NCI-H748 treated with DMSO at 0.1 percent for 48 hours (cell line): ENCODE measurements around the gene JAML.
A peak's percentile ranks its signal among the peaks of the same experiment; 100 is the strongest.

Experiments used
- DNase-seq: peaks from one replicate; lab custom pipeline; 2025; lab: John Stamatoyannopoulos, UW

JAML gene

GRCh38 chr11:118224511-118225188 is at the start of gene JAML:
Gene JAML, minus strand, starts transcription at chr11:118225011. Its CDS starts 10,145 bp downstream, at chr11:118214866.
- no peak for DNase-seq

- DNase-seq: no peak
Observed at GRCh38 chr11:118274186-118274585, 49.4 kb upstream of the JAML start.

DNA sequence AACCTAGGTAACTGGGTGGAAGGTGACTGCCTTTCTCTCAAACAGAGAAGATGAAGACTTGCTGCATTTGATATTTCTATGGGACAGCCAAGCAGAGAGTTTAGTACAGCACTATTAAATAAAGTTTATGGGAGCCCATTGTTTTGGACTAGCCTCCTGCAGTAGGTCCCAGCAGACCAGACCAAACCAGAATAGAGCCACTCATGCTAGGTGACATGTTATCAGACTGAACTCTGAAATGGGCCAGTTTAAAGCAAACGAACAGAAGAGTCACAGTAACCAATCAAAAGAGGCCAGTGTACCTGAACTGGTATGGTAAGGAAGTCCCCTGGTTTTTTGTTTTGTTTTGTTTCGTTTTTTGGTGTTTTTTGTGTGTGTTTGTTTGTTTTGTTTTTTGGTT is 47.2 kb upstream of the JAML start:
- DNase-seq: no peak

GRCh38 chr11:118267486-118267885 is 42.7 kb upstream of the JAML start:
- DNase-seq: no peak

- DNase-seq: no peak
Observed at GRCh38 chr11:118265954-118266353, 41.1 kb upstream of the JAML start.

DNA sequence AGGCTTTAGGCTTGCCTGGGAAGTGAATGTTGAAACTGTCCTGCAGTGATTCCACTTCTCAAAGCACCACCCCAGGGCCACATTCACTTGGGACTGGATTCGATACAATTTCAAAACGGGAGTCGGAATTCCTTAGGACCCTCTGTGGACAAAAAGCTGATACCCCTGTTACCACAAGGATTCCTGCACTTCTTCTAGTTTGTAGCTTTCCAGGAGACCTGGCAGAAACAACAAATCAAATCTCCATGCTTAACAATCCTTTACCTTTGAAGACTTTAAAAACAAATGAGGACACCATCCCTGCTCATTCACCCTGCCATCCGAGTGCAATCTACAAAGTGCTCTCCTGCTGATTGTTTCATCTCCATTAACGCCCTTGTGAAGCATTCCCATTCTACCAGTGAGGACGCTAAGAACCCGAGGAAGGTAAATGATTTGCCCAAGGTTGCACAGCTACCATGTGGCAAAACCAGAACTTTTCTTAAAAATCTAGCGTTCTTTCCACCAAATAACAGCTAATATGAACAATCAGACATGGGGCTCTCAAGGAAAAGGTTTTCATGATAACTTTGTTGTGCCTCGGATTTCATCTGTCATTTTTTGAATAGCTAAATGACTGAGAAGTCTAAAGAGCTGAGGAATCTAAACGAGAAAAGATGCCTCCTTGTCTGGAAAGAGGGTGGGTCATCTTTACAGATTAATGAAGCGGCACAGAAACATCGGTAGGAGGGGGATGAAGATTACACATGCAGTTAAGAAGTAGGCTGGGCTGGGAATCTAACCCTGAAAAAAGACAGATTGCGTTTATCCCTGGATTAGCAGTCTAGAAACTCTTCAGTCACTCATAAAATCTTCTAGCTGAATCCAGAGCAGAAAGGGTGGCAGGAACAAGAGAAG is 40.0 kb upstream of the JAML start:
- DNase-seq: no peak

- peak; percentile 19 for DNase-seq
Observed at GRCh38 chr11:118263695-118264568, 39.1 kb upstream of the JAML start, which contains the start of gene MPZL2. Gene MPZL2, minus strand, starts transcription at chr11:118264297. Its CDS starts 144 bp downstream, at chr11:118264153.

- no peak for DNase-seq
Observed at GRCh38 chr11:118263112-118263511, 38.3 kb upstream of the JAML start.

GRCh38 chr11:118260353-118260752 is 35.5 kb upstream of the JAML start:
- DNase-seq: no peak

DNA sequence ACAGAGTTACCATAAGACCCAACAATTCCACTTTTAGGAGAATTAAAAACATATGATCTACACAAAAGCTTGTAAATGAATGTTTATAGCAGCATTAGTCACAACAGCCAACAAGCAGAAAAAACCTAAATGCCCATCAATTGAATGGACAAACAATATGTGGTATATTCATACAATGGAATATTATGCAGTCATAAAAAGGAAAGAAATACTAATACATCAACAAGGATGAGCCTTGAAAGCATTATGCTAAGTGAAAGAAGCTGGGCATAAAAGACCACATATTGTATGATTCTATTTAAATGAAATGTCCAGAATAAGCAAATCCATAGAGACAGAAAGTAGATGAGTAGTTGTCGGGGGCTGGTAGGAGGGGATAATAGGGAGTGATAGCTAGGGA is 34.3 kb upstream of the JAML start:
- no peak for DNase-seq

DNA sequence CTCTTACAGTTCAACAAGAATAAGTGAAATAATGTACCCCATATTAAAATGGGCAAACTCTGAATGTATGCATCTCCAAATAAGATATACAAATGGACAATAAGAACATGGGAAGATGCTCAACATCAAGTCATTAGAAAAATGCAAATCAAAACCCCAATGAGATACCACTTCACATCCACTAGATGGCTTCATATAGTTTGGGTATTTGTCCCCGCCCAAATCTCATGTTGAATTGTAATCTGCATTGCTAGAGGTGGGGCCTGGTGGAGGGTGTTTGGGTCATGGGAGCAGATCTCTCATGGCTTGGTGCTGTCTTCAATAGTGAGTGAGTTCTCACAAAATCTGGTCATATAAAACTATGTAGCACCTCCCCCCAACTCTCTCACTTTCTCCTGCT is 33.6 kb upstream of the JAML start:
- DNase-seq: no peak

- no peak for DNase-seq
Observed at GRCh38 chr11:118252688-118253087, 27.9 kb upstream of the JAML start.

GRCh38 chr11:118251858-118252652 is 27.2 kb upstream of the JAML start, which contains the start of gene MPZL3:
Gene MPZL3, minus strand, starts transcription at chr11:118252365. Its CDS starts 71 bp downstream, at chr11:118252294.
- DNase-seq: peak; percentile 82

GRCh38 chr11:118247041-118247440 is 22.2 kb upstream of the JAML start:
- no peak for DNase-seq

GRCh38 chr11:118245936-118246562 is 21.2 kb upstream of the JAML start:
- no peak for DNase-seq

- DNase-seq: no peak
Observed at GRCh38 chr11:118243993-118244762, 19.4 kb upstream of the JAML start.

GRCh38 chr11:118243161-118243560 is 18.4 kb upstream of the JAML start:
- DNase-seq: no peak

DNA sequence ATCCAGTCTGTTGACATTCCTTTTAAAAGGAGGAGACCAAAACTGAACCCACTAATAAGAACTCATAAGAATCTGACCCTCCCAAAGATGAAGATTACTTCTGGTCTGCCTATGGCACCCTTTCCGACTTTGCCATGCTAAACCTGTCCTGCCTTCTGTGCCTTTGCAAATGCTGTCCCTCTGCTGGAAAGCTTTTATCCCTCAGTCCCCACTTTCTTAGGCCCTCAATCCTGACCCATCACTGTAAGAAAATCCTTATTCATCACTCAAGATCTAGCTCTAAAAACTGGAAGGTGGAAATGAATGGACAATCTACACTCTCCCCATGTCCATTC is 16.9 kb upstream of the JAML start:
- DNase-seq: no peak

GRCh38 chr11:118240999-118241763 is 16.4 kb upstream of the JAML start:
- no peak for DNase-seq
